Activated CD8-positive, alpha-beta memory T cell treated with anti-CD3 and anti-CD28 coated beads for 1 hour (primary cell): ENCODE results near the gene AHNAK2.

ENCODE experiments used
- DNase-seq, 2 donors: peaks; one replicate each; pipeline ENCODE4 v3.0.0-alpha.2; 2020; ENCODE audit warnings: low read depth in 1 of 2; ENCODE audit errors: extremely low read depth in 1 of 2

The AHNAK2 gene

DNA sequence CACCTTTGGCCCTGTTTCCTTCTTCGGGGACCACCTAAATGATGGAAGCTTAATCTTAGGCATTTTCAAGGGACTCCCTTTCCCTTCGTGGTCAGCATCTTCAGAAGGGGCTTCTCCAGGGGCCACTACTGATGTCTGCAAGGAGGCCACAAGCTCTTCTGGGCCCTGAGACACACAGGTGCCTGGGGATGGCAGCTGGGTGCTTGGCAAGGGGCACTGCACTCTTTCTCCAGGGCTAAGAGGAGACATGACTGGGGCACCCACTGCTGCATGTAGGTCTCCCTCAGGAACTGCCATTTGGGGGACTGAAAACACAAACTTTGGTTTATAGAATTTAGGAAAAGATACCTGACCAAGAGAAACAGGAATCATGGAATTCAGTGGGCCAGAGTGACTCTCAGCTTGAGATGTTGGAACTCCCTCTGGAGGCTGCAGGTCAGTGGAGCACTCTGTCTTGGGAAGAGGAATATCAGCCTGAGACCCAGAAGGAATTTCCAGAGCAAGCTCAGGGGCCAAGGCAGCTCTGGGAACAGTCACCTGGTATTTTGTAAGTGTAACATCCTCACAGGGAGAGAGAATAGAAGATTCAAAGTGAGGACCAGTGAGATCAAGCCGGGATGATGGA, 37.5 kb downstream of the AHNAK2 start:
- DNase-seq, result no peak

DNA sequence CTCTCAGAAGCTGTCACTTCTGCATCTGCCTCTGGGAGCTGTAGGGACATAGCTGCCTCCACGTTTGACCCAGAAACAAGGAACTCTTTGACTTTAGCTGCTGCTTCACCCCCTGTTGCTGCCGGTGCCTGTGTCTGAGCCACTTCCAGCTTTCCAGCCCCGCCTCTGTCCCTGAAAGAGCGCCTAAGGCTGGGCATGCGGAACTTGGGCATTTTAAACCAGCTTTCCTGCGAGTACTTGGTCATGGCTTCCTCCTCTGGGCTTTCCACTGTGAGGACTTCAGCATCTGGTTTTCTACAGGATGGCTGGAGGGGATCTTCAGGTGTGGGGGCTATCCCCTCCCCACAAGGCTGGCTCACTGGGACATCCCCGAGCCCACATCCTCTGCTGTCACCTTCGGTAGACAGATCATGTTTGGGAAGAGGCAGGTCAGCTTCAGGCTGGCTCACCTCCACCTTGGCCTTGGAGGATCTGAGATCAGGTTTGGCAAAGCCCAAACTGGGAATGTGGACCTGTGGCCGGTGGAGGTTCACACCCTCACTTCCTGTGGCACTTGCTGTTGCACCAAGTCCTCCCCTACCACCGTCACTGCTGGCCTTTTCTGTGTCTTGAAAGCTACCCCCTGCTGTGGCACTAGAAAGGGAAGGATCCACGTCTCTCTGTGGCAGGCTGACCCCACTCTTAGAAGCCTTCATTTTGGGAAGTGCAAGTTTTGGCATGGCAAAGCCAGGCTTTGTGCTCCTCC, 38.3 kb downstream of the AHNAK2 start:
- DNase-seq, result no peak

DNA sequence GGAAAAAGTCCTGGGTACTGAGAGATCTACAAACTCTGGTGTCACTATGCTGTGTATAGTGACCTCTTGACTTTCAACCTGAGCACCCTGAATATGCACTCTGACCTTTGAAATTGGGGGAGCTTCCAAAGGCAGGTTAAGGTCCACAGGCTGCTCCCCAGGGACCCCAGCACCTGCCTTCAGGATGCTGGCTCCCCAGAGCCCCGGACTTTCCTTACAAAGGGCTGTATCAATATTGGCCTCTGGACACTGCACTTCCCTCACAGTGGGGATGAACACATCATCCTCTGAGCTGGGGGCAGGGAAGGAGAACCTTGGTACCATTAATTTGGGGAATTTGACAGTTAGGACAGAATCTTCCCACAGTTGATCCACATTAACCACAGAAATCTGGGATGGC, 39.2 kb downstream of the AHNAK2 start:
- no peak for DNase-seq

DNA sequence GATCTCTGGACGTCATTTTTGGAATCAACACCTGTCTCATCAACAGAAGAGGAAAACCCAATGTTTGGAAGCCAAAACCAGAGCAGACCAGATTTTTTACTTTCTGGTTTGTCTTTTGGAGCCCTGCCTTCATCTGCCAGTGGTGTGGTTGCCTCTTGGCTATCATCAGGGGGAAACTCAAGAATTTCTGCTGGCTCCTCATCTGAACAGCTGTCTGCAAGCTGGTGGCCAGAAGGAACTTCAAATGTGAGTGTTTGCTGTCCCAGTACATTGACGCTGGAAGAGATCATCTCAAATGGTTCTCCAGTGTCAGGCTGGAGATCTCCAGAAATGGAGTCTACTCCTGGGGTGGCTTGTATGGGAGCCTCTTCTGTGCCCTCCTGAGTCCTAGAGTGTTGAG, 39.7 kb downstream of the AHNAK2 start:
- no peak for DNase-seq

DNA sequence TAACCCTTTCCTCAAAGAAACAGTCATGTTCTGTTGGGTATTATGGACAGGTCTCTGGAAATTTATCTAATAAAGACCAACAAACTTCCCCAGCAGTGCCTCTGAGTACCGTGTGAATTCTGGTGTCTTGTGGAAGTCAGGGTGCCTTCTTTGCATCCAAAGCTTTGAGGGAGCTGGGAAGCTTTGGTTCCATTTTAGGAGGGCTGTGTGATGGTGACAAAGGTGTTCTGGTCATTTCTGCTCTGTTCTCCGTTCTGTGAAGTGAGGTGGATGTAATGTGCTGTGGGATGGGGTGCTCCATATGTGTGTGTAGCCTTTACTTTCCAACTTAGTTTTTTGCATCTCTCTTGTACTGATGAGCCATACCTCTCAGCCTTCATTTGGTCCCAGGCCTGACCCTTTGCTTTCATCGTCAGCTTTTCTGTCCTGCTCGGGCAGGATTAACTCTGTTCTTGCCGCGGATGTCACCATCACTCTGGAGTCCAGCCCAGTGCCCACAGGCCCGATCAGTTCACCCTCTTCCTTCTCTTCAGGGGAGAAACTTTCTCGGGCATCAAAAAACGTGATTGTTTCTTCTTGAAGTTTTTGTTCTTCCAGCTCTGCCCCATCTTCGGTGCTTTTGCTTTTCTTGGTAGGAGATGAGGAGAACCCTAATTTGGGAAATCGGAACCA, 40.3 kb downstream of the AHNAK2 start:
- no peak for DNase-seq

DNA sequence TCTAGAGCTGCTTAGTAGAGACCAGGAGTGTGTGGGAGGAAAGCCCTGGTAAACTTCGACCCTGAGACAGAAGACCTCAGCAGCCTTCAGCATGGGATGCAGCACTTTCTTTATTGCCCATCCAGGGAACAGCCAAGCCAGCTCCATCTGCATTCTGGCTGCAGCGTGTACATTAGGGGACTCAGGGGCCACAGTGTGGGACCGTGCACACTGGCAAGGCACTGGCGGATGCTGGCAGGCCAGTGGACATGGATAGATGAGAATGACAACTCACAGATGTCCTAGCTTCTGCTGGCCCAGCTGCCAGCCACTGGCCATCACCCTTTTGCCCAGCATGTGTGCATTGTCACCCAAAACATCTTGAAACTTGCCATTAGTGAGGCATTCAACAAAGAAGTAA, 41.0 kb downstream of the AHNAK2 start:
- DNase-seq, result no peak

DNA sequence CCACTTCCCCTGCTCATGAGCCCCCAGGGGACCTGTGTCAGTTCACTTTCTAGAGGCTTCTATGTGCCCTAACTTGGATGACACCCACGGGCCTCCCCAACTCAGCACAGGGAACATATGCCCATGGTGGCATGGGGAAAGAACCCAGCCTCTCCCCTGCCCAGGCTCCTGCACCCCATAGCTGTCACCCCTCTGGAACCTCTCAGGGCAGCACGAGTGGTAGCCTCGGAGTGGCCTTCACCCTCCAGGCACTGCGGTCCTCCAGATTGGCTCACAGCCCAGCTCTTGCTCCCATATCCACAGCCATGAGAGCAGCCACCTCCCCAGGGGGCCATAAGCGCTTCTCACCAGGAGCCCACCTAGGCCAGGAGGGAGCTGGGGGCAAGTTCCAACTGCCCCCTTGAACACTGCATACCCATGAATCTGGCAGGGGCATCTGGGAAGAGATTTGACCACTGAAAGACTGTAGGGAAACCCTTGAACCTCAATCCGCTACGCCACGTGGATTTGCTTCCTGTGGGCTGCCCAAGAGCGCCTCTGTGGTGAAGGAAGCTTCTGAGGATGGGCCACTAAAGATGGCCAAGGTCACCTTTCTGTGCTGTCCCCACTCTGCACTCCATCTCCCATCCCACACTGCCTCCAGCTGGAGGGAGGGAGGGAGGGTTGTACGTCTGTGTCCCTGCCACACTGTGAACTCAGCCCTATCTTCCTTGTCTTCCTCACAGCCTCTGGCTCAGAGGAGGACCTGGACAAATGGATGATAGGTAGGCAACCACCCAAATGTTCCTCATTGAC, 41.6 kb downstream of the AHNAK2 start:
- no peak for DNase-seq

DNA sequence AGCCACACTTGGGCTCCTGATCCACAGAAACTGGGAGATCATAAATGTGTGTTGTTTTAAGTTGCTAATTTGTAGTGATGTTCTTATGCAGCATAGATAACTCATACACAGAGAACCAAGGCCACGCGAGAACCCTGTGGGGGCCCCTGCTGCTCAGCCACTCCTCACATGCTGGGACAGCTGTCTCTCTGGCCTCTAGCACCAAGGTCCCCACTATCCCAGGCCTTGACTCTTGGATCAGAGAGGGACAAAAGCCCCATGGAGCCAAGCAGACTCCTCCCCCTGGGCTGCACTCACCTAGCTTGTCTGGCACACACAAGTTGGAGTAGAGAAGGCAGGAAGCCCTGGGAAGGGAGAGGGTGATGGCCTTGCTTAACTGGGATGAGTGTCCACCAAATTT, 42.2 kb downstream of the AHNAK2 start:
- no peak for DNase-seq

DNA sequence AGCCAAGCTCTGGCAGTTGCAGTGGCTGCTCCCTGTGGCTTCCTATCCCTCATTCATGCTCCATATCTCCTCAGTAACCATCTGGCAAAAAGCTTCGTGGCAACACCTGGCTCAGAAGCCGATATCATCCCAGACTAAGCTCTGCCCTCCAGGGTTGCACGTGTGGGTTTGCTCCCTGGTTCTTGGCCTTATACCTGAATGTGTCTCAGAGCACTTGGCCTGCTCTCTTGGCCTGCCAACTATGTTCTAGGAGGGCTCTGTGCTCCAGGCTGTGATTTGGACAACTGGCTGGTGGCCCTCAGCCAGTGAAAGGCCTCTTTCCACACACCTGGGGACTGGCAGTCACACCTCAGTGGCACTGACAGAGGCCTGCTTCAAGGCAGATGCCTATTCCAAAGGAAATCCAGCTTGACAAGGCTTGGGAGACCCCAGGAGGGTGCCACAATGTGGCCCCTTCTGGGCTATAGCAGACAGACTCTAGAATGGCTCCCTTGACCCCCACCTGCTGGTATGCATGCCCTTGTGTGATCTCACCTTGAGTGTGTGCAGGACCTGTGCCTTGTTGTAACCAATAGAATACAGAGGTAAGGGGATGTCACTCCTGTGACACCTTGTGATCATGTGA, 43.0 kb downstream of the AHNAK2 start:
- DNase-seq, result no peak

DNA sequence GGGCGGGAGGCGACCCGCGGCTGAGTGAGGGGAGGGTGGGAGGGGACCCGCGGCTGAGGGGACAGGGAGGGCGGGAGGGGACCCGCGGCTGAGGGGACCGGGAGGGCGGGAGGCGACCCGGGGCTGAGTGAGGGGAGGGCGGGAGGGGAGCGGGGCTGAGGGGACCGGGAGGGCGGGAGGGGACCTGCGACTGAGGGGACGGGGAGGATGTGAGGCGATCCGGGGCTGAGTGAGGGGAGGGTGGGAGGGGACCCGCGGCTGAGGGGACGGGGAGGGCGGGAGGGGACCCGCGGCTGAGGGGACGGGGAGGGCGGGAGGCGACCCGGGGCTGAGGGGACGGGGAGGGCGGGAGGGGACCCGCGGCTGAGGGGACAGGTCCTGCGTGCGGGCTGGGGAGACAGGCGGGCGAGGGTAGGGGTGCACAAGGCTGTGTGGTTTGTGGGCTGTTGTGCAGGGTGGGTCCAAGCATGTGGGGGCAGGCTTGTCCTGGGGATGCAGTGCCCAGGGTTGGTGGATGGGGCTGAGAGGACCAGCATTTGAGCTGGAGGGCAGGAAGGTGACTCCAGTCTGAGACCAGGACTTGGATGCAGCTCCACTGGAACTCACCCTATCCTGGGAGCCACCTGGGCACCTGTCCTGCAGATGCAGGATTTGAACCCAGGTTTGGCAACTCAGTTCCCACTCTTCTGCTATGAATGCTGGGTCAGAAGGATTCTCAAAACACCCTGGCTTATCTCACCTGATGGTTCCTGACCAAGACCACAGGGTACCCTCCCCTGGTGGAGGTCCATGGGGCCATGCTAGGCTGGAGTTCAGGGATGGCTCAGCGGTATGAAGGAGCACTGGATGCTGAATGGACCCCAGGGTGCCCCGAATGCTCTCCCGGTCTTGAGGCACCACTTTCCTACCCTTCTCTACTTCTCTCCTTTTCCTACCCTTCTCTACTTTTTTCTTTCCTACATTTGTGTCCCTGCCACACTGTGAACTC, 44.1 kb downstream of the AHNAK2 start:
- DNase-seq, result no peak

DNA sequence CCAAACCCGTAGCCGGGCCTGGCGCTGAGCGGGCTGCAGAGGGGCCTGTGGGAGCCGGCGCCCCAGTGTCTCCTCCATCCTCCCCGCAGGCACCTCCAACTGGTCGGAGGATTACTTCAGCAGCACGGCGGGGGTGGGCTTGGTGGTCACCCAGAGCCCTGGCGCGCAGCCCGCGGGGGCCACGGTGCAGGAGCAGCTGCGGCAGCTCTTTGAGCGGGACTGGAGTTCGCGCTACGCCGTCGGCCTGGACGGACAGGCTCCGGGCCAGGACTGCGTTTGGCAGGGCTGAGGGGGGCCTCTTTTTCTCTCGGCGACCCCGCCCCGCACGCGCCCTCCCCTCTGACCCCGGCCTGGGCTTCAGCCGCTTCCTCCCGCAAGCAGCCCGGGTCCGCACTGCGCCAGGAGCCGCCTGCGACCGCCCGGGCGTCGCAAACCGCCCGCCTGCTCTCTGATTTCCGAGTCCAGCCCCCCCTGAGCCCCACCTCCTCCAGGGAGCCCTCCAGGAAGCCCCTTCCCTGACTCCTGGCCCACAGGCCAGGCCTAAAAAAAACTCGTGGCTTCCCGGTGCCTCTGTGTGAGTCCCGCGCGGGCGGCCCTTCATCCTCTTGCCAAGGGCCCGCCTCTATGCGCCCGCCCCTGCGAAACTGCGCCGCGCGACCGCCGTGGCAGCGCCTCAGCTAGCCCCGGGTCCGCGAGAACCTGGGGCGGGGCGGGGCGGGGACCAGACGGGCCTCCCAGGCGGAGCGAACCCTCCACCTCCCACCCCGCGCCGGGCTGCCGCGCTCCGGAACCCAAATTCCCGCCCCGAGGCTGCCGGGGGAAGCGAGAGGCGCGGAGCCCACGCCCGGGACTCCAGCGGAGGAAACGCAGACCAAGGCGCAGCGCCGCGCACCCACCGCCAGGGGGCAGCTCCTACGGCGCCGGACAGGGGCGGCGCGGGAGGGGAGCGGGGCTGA, 45.2 kb downstream of the AHNAK2 start:
- peak; percentile 68 to 76 for DNase-seq

DNA sequence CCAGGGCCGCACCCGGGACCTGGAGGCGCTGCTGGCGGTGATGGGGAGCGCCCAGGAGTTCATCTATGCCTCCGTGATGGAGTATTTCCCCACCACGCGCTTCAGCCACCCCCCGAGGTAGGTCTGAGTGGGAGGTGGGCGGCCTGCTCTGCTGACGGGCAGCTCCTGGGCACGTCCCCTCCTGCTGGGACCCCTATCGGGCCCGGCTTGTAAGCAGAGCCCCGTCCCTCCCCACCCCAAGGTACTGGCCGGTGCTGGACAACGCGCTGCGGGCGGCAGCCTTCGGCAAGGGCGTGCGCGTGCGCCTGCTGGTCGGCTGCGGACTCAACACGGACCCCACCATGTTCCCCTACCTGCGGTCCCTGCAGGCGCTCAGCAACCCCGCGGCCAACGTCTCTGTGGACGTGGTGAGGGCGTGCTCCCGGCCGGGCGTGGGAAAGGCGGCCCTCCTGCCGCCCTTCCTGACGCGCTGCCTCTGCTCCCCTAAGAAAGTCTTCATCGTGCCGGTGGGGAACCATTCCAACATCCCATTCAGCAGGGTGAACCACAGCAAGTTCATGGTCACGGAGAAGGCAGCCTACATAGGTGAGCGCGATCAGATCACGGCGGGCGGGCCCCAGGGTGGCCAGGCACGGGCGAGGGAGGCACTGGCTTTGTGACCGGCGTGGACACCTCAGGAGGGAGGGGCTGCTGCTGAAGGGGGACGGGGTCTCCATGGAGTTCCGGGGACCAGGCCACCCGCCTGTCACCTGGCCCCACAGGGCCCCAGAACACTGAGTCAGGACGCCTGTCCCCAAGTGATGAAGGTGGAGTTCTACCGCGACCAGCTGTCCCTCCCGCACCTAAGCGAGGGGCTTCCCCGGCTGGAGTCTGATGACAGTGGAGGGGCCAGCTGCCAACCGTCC, 46.2 kb downstream of the AHNAK2 start:
- no peak for DNase-seq

DNA sequence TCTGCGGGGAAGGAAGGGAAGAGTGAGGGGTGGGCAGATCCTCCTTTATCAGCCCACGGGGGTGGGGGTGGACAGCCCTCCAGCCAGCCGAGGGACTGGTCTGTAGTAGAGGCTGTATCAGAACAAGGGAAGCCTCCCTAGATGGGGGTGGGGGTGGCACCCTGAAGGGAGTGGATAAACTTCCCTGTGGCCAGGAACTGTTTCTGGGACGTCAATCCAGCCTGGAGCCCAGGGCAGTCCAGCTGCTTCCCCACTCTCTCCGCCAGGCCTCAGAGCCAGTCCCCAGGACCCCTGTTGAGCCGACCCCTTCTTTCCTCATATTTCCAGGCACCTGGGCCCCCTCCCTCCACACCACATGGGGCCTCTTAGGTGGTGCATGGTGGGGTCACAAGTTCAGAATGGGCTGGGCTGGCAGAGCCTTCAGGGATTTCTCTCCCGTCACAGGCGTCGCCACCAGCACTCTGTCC, 46.8 kb downstream of the AHNAK2 start:
- DNase-seq, result no peak

DNA sequence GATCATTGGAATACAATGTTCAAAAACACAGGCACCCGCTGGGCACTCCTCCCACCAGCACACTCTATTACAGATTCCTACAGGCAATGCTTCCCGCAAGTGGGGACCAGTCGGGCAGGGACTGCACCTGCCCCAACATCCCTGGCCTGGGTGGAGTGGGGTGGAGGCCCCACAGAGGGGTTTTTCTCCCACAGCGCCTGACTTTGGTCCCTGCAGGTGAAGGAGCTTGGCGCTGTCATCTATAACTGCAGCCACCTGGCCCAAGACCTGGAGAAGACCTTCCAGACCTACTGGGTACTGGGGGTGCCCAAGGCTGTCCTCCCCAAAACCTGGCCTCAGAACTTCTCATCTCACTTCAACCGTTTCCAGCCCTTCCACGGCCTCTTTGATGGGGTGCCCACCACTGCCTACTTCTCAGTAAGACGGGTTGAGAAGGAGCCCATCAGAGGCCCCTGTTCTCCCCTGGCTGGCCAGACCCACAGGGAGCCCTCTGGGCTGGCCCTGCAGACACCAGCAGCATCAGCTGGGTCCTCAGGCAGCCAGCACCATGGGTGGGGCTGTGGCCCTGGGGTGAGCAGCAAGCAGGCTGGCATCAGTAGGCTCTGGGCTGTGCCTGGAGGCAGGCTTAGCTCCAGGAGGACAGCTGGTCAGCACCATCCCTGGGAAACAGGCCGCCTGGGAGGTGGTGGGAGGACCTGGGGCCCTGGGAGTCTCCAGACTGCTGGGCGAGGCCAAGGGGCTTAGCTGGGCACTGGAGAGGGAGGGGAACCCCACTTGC, 47.5 kb downstream of the AHNAK2 start:
- DNase-seq, result no peak

DNA sequence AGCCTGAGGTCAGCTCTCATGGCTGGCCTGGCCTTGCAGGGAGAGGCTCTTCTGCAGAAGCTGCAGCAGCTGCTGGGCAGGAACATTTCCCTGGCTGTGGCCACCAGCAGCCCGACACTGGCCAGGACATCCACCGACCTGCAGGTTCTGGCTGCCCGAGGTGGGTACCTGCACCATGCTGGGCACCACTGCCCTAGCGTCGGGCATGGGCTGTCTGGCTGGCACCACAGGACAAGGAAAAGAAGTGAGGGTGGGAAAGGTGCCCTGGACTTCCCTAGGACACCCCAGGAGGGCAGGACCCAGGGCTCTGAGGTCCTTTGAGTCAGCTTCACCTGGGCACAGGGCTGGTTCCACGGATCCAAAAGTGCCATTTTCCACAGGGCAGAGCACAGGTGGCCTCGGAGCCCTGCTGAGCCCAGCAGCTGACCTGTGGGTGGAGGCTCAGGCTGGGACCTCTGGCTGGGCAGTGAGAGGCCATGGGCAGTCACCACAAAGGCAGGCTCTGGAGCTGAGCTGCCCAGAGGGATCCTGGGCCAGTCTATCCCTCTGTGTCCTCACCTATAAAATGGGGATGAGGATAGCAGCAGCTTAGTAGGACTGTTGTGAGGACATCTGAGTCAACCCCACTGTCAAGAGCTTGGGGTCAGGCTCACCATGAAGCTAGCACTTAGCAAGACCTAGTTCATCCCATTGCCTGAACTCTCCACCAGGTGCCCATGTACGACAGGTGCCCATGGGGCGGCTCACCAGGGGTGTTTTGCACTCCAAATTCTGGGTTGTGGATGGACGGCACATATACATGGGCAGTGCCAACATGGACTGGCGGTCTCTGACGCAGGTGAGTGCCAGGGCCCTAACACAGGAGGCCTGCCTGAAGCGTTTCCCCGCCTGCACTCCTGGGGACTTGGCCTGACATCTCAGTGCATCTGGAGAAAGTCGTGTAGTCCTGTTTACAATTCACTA, 48.6 kb downstream of the AHNAK2 start:
- no peak for DNase-seq
